Peyer's patch (tissue), 4 donors: ENCODE data around the gene PDCL3.

ENCODE experiments used
- POLR2A ChIP-seq, 2 donors: fragments of 450-650 bp; IDR thresholded peaks; one replicate each; pipeline ENCODE4 v1.5.1; 2017; ENCODE audit warnings: antibody characterized with exemption in 2 of 2, mild to moderate bottlenecking in 2 of 2, moderate library complexity in 2 of 2
- TF ChIP-seq, protein P1 (sequence below), 6 experiments: fragments of 450-650 bp in 4 of 6; fragments of 200-600 bp in 2 of 6; sonication (generic) in 1 of 6; IDR thresholded peaks; one replicate each; pipeline ENCODE4 v1.5.1; 2017 to 2019; ENCODE audit warnings: antibody characterized with exemption in 6 of 6, mild to moderate bottlenecking in 3 of 6, moderate library complexity in 1 of 6

DNA sequence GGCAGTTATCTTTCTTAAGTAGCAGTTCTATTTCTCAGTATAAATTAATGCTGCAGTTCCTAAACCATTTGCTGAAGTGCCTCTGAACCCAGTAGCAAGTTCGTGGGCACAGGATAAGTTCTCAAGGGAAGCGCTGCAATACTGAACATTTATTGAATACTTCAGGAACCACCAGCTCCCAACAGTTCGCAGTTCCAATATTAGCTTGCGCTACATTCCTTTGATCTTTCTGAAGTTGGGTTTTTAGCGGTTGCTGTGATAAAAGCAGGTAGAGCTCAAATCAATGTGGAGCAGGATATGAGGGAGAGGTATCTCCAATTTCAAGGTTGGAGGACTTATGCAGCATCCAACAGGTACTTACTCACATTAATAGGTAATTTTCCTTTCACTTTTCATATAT, 33.7 kb downstream of the PDCL3 start:
- TF ChIP-seq, protein P1, sequence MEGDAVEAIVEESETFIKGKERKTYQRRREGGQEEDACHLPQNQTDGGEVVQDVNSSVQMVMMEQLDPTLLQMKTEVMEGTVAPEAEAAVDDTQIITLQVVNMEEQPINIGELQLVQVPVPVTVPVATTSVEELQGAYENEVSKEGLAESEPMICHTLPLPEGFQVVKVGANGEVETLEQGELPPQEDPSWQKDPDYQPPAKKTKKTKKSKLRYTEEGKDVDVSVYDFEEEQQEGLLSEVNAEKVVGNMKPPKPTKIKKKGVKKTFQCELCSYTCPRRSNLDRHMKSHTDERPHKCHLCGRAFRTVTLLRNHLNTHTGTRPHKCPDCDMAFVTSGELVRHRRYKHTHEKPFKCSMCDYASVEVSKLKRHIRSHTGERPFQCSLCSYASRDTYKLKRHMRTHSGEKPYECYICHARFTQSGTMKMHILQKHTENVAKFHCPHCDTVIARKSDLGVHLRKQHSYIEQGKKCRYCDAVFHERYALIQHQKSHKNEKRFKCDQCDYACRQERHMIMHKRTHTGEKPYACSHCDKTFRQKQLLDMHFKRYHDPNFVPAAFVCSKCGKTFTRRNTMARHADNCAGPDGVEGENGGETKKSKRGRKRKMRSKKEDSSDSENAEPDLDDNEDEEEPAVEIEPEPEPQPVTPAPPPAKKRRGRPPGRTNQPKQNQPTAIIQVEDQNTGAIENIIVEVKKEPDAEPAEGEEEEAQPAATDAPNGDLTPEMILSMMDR (IDR thresholded peaks at IDR 0.05) = no peak
- no peak for TF ChIP-seq POLR2A (IDR thresholded peaks at IDR 0.05)
